Stimulated activated CD8-positive, alpha-beta memory T cell treated with anti-CD3 and anti-CD28 coated beads, Interleukin-15, amount 100 ng/mL, for 4 hours (primary cell): ENCODE data around the gene MAPRE3.
A peak's percentile ranks its signal among the peaks of the same experiment; 100 is the strongest.

ENCODE experiments used
- DNase-seq, 2 donors: peaks; one replicate each; pipeline ENCODE4 v3.0.0-alpha.2; 2020; ENCODE audit warnings: low read depth in 2 of 2

Gene MAPRE3

GRCh38 chr2:27040282-27040681, 69.8 kb downstream of the MAPRE3 start:
- no peak for DNase-seq

GRCh38 chr2:27041752-27042151, 71.3 kb downstream of the MAPRE3 start:
- DNase-seq, result no peak

- DNase-seq, result no peak
Measured at GRCh38 chr2:27042159-27042661, 71.8 kb downstream of the MAPRE3 start.

- no peak for DNase-seq
Measured at GRCh38 chr2:27042985-27043634, 72.7 kb downstream of the MAPRE3 start.

- DNase-seq, result peak; percentile 39 to 58
Measured at GRCh38 chr2:27049422-27050280, 79.2 kb downstream of the MAPRE3 start.

GRCh38 chr2:27050281-27050995, 80.0 kb downstream of the MAPRE3 start:
- peak; percentile 76 to 80 for DNase-seq

- DNase-seq, result peak; percentile 91
Measured at GRCh38 chr2:27050996-27051901, 80.8 kb downstream of the MAPRE3 start, which contains the start of gene AGBL5. AGBL5 (plus strand) TSS chr2:27051668; CDS start chr2:27052959, 1,291 bp downstream.

- peak in 1 of 2 donors; percentile 34 for DNase-seq
Measured at GRCh38 chr2:27051902-27052645, 81.6 kb downstream of the MAPRE3 start.

- DNase-seq, result no peak
Measured at GRCh38 chr2:27053321-27053720, 82.9 kb downstream of the MAPRE3 start.

- no peak for DNase-seq
Measured at GRCh38 chr2:27053776-27054175, 83.3 kb downstream of the MAPRE3 start.

GRCh38 chr2:27054721-27055120, 84.3 kb downstream of the MAPRE3 start:
- no peak for DNase-seq

- no peak for DNase-seq
Measured at GRCh38 chr2:27057184-27057583, 86.7 kb downstream of the MAPRE3 start.

GRCh38 chr2:27058210-27058609, 87.8 kb downstream of the MAPRE3 start:
- DNase-seq, result no peak

GRCh38 chr2:27059141-27059820, 88.8 kb downstream of the MAPRE3 start:
- DNase-seq, result no peak

- no peak for DNase-seq
Measured at GRCh38 chr2:27060323-27060722, 89.9 kb downstream of the MAPRE3 start.

- DNase-seq, result no peak
Measured at GRCh38 chr2:27065128-27065527, 94.7 kb downstream of the MAPRE3 start.

GRCh38 chr2:27067385-27067784, 96.9 kb downstream of the MAPRE3 start:
- DNase-seq, result no peak

- no peak for DNase-seq
Measured at GRCh38 chr2:27069436-27069835, 99.0 kb downstream of the MAPRE3 start.

- DNase-seq, result no peak
Measured at GRCh38 chr2:27069961-27070618, 99.7 kb downstream of the MAPRE3 start.
